Measurements from ENCODE around the gene LAD1.

LAD1 gene

GRCh38 chr1:201421041-201421440 lies 21.9 kb upstream of the LAD1 start:
- ChIA-PET POLR2A (no interaction called here), CTCF (interaction anchor here (1.3 to 4.7 kb wide), 5 partner anchors 12 to 92 kb away, joined by 3 to 26 read pairs (median 6); no protein-coding TSS in a partner anchor)
- TF ChIP-seq, protein P1, sequence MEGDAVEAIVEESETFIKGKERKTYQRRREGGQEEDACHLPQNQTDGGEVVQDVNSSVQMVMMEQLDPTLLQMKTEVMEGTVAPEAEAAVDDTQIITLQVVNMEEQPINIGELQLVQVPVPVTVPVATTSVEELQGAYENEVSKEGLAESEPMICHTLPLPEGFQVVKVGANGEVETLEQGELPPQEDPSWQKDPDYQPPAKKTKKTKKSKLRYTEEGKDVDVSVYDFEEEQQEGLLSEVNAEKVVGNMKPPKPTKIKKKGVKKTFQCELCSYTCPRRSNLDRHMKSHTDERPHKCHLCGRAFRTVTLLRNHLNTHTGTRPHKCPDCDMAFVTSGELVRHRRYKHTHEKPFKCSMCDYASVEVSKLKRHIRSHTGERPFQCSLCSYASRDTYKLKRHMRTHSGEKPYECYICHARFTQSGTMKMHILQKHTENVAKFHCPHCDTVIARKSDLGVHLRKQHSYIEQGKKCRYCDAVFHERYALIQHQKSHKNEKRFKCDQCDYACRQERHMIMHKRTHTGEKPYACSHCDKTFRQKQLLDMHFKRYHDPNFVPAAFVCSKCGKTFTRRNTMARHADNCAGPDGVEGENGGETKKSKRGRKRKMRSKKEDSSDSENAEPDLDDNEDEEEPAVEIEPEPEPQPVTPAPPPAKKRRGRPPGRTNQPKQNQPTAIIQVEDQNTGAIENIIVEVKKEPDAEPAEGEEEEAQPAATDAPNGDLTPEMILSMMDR (IDR thresholded peaks at IDR 0.05; ENCODE audit: insufficient read depth, low read length, missing control alignments): no peak
- DNase-seq (ENCODE audit: low read depth, low spot score): no peak
- H3K4me3 ChIP-seq (ENCODE audit: low read depth, low read length): no peak overlapping the region

DNA sequence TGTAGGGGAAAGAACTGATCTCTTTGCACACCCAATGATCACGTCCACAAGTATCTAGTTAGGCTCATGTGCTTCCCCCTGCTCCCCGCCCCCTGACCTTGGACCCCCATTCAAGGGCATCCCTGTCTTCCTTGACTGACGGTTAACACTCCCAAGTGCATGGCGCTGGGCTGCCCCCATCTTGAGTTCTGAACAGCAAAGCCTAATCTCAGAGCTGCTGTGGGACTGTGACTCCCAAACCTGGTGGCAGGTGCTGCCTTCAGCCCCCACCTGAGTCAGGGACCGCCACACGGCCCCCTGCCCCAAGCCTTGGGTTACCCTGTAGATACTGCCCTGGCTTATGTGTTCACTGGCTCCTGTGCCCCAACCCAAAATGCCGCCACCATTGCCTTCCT lies 21.5 kb upstream of the LAD1 start:
- TF ChIP-seq, protein P1 (IDR thresholded peaks at IDR 0.05; ENCODE audit: insufficient read depth, low read length, missing control alignments): no peak
- ChIA-PET POLR2A (no interaction called here), CTCF (interaction anchor here (1.4 to 4.7 kb wide), 5 partner anchors 14 to 92 kb away, joined by 3 to 43 read pairs (median 13); no protein-coding TSS in a partner anchor)
- DNase-seq (ENCODE audit: low read depth, low spot score): no peak
- H3K4me3 ChIP-seq (ENCODE audit: low read depth, low read length): no peak overlapping the region

- no peak for DNase-seq (ENCODE audit: low read depth, low spot score)
- CTCF ChIA-PET: interaction anchor here (0.7 to 4.7 kb wide), 6 partner anchors 9 to 166 kb away, joined by 3 to 43 read pairs (median 4); no protein-coding TSS in a partner anchor
- TF ChIP-seq, protein P1 (IDR thresholded peaks at IDR 0.05; ENCODE audit: insufficient read depth, low read length, missing control alignments): no peak
- POLR2A ChIA-PET: no interaction called here
- no peak overlapping the region for H3K4me3 ChIP-seq (ENCODE audit: low read depth, low read length)
These were observed 20.9 kb upstream of the LAD1 start for GRCh38 chr1:201419746-201420607.

- no peak overlapping the region for H3K4me3 ChIP-seq (ENCODE audit: low read depth, low read length)
- TF ChIP-seq, protein P1 (IDR thresholded peaks at IDR 0.05; ENCODE audit: insufficient read depth, low read length, missing control alignments): no peak
- DNase-seq (ENCODE audit: low read depth, low spot score): no peak
- POLR2A ChIA-PET: no interaction called here
- CTCF ChIA-PET: interaction anchor here (1.0 to 4.7 kb wide), 4 partner anchors 9 to 17 kb away, joined by 3 to 43 read pairs (median 16); no protein-coding TSS in a partner anchor
These were observed 20.1 kb upstream of the LAD1 start for GRCh38 chr1:201419256-201419655.

DNA sequence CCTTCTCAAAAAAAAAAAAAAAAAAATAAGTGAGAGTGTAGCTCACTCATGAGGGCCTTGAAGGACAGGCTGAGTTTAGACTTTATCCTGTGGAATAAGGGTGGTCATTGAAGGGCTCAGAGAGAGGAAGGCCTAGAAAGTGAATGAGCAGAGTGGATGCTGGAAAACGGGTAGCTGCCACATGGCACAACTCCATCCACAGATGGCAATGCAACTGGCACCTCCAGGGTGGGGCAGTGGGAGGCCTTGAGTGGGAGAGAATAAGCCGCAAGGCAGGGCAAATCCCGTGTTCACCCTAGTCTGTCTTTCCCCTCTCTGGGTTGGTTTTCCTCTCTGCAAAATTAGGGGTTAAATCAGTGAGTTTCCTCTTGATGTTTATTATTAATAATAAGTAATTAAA lies 19.3 kb upstream of the LAD1 start:
- POLR2A ChIA-PET: no interaction called here
- TF ChIP-seq, protein P1 (IDR thresholded peaks at IDR 0.05; ENCODE audit: insufficient read depth, low read length, missing control alignments): no peak
- H3K4me3 ChIP-seq (ENCODE audit: low read depth, low read length): no peak overlapping the region
- CTCF ChIA-PET: interaction anchor here (0.6 to 4.7 kb wide), 6 partner anchors 12 to 166 kb away, joined by 3 to 43 read pairs (median 5); no protein-coding TSS in a partner anchor
- DNase-seq (ENCODE audit: low read depth, low spot score): no peak

GRCh38 chr1:201414051-201414738 lies 15.1 kb upstream of the LAD1 start:
- CTCF ChIA-PET: interaction anchor here (0.7 to 1.5 kb wide), 2 partner anchors 24 to 67 kb away, joined by 3 to 4 read pairs; no protein-coding TSS in a partner anchor
- no peak overlapping the region for H3K4me3 ChIP-seq (ENCODE audit: low read depth, low read length)
- DNase-seq (ENCODE audit: low read depth, low spot score): no peak
- POLR2A ChIA-PET: no interaction called here
- TF ChIP-seq, protein P1 (IDR thresholded peaks at IDR 0.05; ENCODE audit: insufficient read depth, low read length, missing control alignments): no peak
